Endothelial cell of umbilical vein (primary cell): Measurements from ENCODE around the gene PTPN5. TPM values are rescaled to one million over a fixed set of nuclear protein-coding genes. Genes with fewer than 3 reads are reported as not detected.
"Not testable (repeated sequence)": the region's sequence is repeated elsewhere in the genome, so short reads cannot be mapped to it uniquely, and the experiment has no call there.

Experiments
- BruUV-seq: library from RNA; stranded (reverse); fragments of 400-500 nt; replicated peaks from 2 replicates; lab custom pipeline; 2021; lab: Mats Ljungman, UMichigan
- CTCF ChIA-PET: fragments of 300-600, 350-600 bp; sonication (Branson Sonifier 250); formaldehyde crosslinking; loops from one replicate; lab custom pipeline; 2021; ENCODE audit warnings: antibody characterized with exemption, inconsistent platforms; lab: Charles Lee
- POLR2A ChIA-PET: fragments of 300-600, 350-600 bp; sonication (Branson Sonifier 250); formaldehyde crosslinking; loops from one replicate; lab custom pipeline; 2021; ENCODE audit warnings: antibody characterized with exemption, inconsistent platforms; lab: Charles Lee
- DNase-seq: peaks from one replicate; pipeline ENCODE4 v3.0.0-alpha.2; 2011; ENCODE audit warnings: low read depth, low spot score
- FAIRE-seq: peaks from 2 replicates; lab custom pipeline; 2011; peaks lifted over from hg19 to GRCh38; lab: Jason Lieb, UNC
- H2AFZ ChIP-seq: 2 replicates; pipeline ENCODE4 v1.6.0; 2012; ENCODE audit warnings: low read depth, low read length, control low read depth, inconsistent platforms
- H3K27ac ChIP-seq: 2 replicates; pipeline ENCODE4 v1.5.1; 2011; ENCODE audit warnings: low read depth, mild to moderate bottlenecking, control low read depth, low read length, moderate library complexity; ENCODE audit not compliant: insufficient read depth
- H3K27me3 ChIP-seq, 2 experiments: 2 replicates each; pipeline versions ENCODE4 v1.6.0 to v1.6.1; 2011; ENCODE audit warnings: low read length in 2 of 2, mixed read lengths in 1 of 2; ENCODE audit not compliant: control insufficient read depth in 2 of 2, insufficient read depth in 2 of 2
- H3K36me3 ChIP-seq, 2 experiments: 2 replicates in 1 of 2; 3 replicates in 1 of 2; pipeline ENCODE4 v1.5.1; 2011; ENCODE audit warnings: low read length in 2 of 2, mild to moderate bottlenecking in 1 of 2, moderate library complexity in 1 of 2; ENCODE audit not compliant: control insufficient read depth in 2 of 2, insufficient read depth in 2 of 2; ENCODE audit errors: extremely low read depth in 1 of 2
- H3K4me1 ChIP-seq: 3 replicates; pipeline ENCODE4 v1.5.1; 2011; ENCODE audit warnings: mild to moderate bottlenecking, low read length; ENCODE audit not compliant: control insufficient read depth, insufficient read depth; ENCODE audit errors: extremely low read depth
- H3K4me2 ChIP-seq: 2 replicates; pipeline ENCODE4 v1.6.1; 2011; ENCODE audit warnings: low read length, control low read depth, mixed read lengths; ENCODE audit not compliant: insufficient read depth
- H3K4me3 ChIP-seq, 3 experiments: fragments of 200-600 bp in 1 of 3; sonication (generic), shearing (Covaris generic) in 1 of 3; replicated peaks in 1 of 3; 2 replicates each; pipeline ENCODE4 v1.5.1; 2011 to 2016; ENCODE audit warnings: control low read depth in 3 of 3, low read length in 3 of 3, mild to moderate bottlenecking in 2 of 3, inconsistent platforms in 1 of 3, low read depth in 1 of 3, moderate library complexity in 1 of 3; ENCODE audit not compliant: insufficient read depth in 1 of 3
- H3K79me2 ChIP-seq: 2 replicates; pipeline ENCODE4 v1.6.0; 2012; ENCODE audit warnings: low read length, inconsistent platforms; ENCODE audit not compliant: control insufficient read depth, insufficient read depth
- H3K9ac ChIP-seq: replicated peaks from 2 replicates; pipeline ENCODE3; 2011; ENCODE audit warnings: low read length, control low read depth; ENCODE audit not compliant: insufficient read depth; ENCODE audit errors: extremely low read depth
- H3K9me1 ChIP-seq: replicated peaks from 3 replicates; pipeline ENCODE4 v1.6.0; 2011; ENCODE audit warnings: mild to moderate bottlenecking, low read length; ENCODE audit not compliant: control insufficient read depth, insufficient read depth; ENCODE audit errors: extremely low read depth
- H3K9me3 ChIP-seq: replicated peaks from 2 replicates; pipeline ENCODE4 v1.5.1; 2012; ENCODE audit warnings: low read length, inconsistent platforms; ENCODE audit not compliant: control insufficient read depth, insufficient read depth
- H4K20me1 ChIP-seq: replicated peaks from 2 replicates; pipeline ENCODE3; 2011; ENCODE audit warnings: mild to moderate bottlenecking, low read length; ENCODE audit not compliant: control insufficient read depth, insufficient read depth; ENCODE audit errors: extremely low read depth
- EZH2 ChIP-seq: IDR thresholded peaks from 2 replicates; pipeline ENCODE4 v1.6.1; 2012; ENCODE audit warnings: borderline replicate concordance, low read depth, mild to moderate bottlenecking, moderate library complexity, low read length, inconsistent platforms; ENCODE audit not compliant: severe bottlenecking
- FOS ChIP-seq: IDR thresholded peaks from 2 replicates; pipeline ENCODE4 v1.6.1; 2011; ENCODE audit warnings: mild to moderate bottlenecking, low read length, moderate library complexity, borderline replicate concordance; ENCODE audit not compliant: insufficient read depth
- GATA2 ChIP-seq: IDR thresholded peaks from 2 replicates; pipeline ENCODE4 v1.7.0; 2011; ENCODE audit warnings: low read depth, mild to moderate bottlenecking, moderate library complexity, mixed read lengths, low read length; ENCODE audit not compliant: insufficient read length, insufficient read depth
- JUN ChIP-seq: IDR thresholded peaks from 2 replicates; pipeline ENCODE4 v1.6.1; 2011; ENCODE audit warnings: borderline replicate concordance, low read depth; ENCODE audit not compliant: insufficient read length, insufficient read depth
- MYC ChIP-seq: IDR thresholded peaks from one replicate; pipeline ENCODE4 v1.6.1; 2011; ENCODE audit warnings: mild to moderate bottlenecking, low read depth, low read length
- POLR2A ChIP-seq: IDR thresholded peaks from 2 replicates; pipeline ENCODE4 v1.6.1; 2012; ENCODE audit warnings: low read depth, mild to moderate bottlenecking, control low read depth, low read length
- POLR2AphosphoS5 ChIP-seq: IDR thresholded peaks from 2 replicates; pipeline ENCODE4 v1.6.1; 2012; ENCODE audit warnings: low read depth, mild to moderate bottlenecking, control low read depth, low read length, moderate library complexity; ENCODE audit not compliant: insufficient read depth
- dilution Hi-C: fragments of 300-500 bp; cut with MboI; formaldehyde crosslinking; loops from one replicate; pipeline ENCODE4 v1.15.0; 2019; ENCODE audit warnings: low sequenced_read_pairs; ENCODE audit not compliant: extremely low pct_ligation_motif_present
- intact Hi-C: fragments of 100-400 bp; cut with micrococcal nuclease; formaldehyde crosslinking; loops from one replicate; pipeline ENCODE4 v1.10.0; 2022
- polyA plus RNA-seq, 4 experiments: library from polyadenylated mRNA; depleted of rRNA in 3 of 4; stranded (reverse) in 3 of 4; unstranded in 1 of 4; fragments of >200 nt; gene quantifications; 2 replicates each; pipeline versions ENCODE4 v1.2.1 to v1.2.3, GENCODE V29; 2011 to 2012; ENCODE audit warnings: missing spikeins in 1 of 4
- total RNA-seq: library from RNA; stranded (reverse); gene quantifications from 2 replicates; pipeline ENCODE4 v1.2.3, GENCODE V29; 2021
- TF ChIP-seq, protein P1 (sequence below), 2 donors: IDR thresholded peaks; 1 replicate in 1 of 2; 2 replicates in 1 of 2; pipeline ENCODE4 v1.5.1; 2011; ENCODE audit warnings: low read length in 2 of 2, mild to moderate bottlenecking in 2 of 2, moderate library complexity in 2 of 2, control low read depth in 1 of 2, inconsistent platforms in 1 of 2, low read depth in 1 of 2; ENCODE audit not compliant: insufficient read depth in 1 of 2; ENCODE audit errors: extremely low read depth in 1 of 2
- TF ChIP-seq, protein P2 (sequence below): IDR thresholded peaks from 2 replicates; pipeline ENCODE4 v1.6.1; 2011; ENCODE audit not compliant: insufficient read depth, insufficient read length

PTPN5 gene
- total and polyA plus RNA-seq, 2 donors (not counting 3 experiments of a cell fraction or from before 2014, with no cell fraction given), result not detected

DNA sequence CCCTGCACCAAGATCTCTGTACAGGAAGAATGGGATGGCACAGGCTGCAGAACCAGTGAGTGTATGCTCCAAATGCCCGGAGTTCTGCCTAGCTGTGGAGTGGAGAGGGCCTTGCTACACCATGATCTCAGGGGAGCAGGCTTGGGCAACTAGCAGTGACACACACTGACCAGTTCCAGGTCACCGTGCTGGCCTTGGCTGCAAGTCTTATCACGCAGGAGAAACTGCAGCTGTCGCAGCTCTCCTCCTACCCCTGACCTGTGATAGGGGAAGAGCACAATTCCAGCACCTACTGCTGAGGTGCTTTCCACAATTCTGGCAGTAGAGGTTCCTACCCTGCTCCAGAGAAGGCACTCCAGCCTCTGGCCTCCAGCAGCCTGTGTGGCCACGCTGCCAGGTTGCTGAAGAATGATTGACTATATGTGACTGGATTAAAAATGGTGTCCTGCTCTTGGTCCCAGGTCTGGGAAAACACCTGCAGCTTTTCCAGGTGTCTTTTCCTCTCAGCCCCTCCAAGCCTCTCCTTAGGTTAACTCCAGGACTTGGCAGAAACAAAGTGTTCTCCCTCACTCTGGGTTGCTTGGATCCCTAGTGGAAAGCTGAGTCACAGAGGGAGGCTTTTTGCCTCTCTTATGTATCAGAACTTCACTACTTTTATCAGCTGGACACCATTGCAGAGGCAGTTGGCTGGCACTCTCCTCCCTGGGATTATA is 43.3 kb upstream of the PTPN5 start:
- CTCF ChIA-PET, result interaction anchor here (2.7 kb wide), 1 partner anchor 10 kb away, joined by 8 read pairs; no protein-coding TSS in a partner anchor
- intact Hi-C loops, result no loop called here

DNA sequence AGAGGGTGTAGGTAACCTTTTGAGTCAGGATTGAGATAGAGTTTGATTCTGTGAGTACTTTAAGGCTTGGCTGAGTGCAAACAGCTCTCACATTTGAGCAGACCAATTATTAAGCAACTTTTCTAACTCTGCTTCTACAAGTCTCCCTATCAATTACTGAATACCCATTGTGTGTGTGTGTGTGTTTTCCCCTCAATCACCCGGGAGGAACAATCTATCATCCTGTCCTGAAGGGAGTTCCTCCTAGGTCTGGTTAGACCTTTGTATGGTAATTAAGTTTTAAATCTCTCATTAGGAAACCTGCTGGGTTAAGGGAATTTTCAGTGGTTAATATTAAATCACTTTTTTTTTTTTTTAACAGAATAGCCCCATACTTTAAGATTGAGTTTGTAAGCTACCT is 28.6 kb upstream of the PTPN5 start:
- H3K4me3 ChIP-seq, H3K79me2 ChIP-seq, H3K9ac ChIP-seq, H2AFZ ChIP-seq, H3K4me1 ChIP-seq, H3K9me1 ChIP-seq, H3K27ac ChIP-seq, H3K27me3 ChIP-seq, POLR2A ChIA-PET, FAIRE-seq, intact Hi-C loops, H3K9me3 ChIP-seq, H3K36me3 ChIP-seq, H4K20me1 ChIP-seq, BruUV-seq, DNase-seq, CTCF ChIA-PET, dilution Hi-C loops, H3K4me2 ChIP-seq: not testable (repeated sequence)

More for the DNA sequence above, 43.3 kb upstream of the PTPN5 start:
- no TSS peak for BruUV-seq
- DNase-seq, result no peak
- Histone ChIP-seq H3K4me1 (no peaks in the 10 kb centered on the region), H3K9me1 (no peaks in the 10 kb centered on the region), H3K27me3 (no peaks in the 10 kb centered on the region), H3K36me3 (no peaks in the 10 kb centered on the region), H4K20me1 (no peaks in the 10 kb centered on the region), H3K4me3 (no peak overlapping the region), H2AFZ (no peak overlapping the region), H3K9ac (no peak overlapping the region), H3K4me2 (no peak overlapping the region), H3K79me2 (no peaks in the 10 kb centered on the region), H3K9me3 (no peaks in the 10 kb centered on the region), H3K27ac (no peak overlapping the region)
- dilution Hi-C loops, result no loop called here
- TF ChIP-seq, protein P1, sequence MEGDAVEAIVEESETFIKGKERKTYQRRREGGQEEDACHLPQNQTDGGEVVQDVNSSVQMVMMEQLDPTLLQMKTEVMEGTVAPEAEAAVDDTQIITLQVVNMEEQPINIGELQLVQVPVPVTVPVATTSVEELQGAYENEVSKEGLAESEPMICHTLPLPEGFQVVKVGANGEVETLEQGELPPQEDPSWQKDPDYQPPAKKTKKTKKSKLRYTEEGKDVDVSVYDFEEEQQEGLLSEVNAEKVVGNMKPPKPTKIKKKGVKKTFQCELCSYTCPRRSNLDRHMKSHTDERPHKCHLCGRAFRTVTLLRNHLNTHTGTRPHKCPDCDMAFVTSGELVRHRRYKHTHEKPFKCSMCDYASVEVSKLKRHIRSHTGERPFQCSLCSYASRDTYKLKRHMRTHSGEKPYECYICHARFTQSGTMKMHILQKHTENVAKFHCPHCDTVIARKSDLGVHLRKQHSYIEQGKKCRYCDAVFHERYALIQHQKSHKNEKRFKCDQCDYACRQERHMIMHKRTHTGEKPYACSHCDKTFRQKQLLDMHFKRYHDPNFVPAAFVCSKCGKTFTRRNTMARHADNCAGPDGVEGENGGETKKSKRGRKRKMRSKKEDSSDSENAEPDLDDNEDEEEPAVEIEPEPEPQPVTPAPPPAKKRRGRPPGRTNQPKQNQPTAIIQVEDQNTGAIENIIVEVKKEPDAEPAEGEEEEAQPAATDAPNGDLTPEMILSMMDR (IDR thresholded peaks at IDR 0.05; ENCODE audit: extremely low read depth in 1 of 2, insufficient read depth in 1 of 2, low read depth in 1 of 2, low read length in 2 of 2), result no peak
- TF ChIP-seq GATA2 (no peak), MYC (no peak), JUN (no peak), FOS (no peak), POLR2AphosphoS5 (no peak), EZH2 (no peak), POLR2A (no peak)
- TF ChIP-seq, protein P2, sequence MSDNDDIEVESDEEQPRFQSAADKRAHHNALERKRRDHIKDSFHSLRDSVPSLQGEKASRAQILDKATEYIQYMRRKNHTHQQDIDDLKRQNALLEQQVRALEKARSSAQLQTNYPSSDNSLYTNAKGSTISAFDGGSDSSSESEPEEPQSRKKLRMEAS, result no peak
- no peak for FAIRE-seq
- POLR2A ChIA-PET, result no interaction called here
